Testis (tissue), 3 donors: ENCODE results near the gene LUZP1. TPM values are rescaled to one million over a fixed set of nuclear protein-coding genes. Genes with fewer than 3 reads are reported as not detected.

Source experiments
- DNase-seq: peaks from one replicate; pipeline ENCODE4 v3.0.0-alpha.2; 2019
- H3K27ac ChIP-seq, 2 donors: fragments of 200-600 bp; sonication (generic); one replicate each; pipeline ENCODE4 v1.5.1; 2019
- H3K27me3 ChIP-seq: fragments of 200-600 bp; sonication (generic); one replicate; pipeline ENCODE4 v1.5.1; 2019
- H3K36me3 ChIP-seq: fragments of 200-600 bp; sonication (generic); one replicate; pipeline ENCODE4 v1.5.1; 2017; ENCODE audit warnings: low read depth; ENCODE audit errors: missing control alignments
- H3K4me1 ChIP-seq: fragments of 200-600 bp; sonication (generic); one replicate; pipeline ENCODE4 v1.5.1; 2019
- H3K4me3 ChIP-seq, 2 donors: fragments of 200-600 bp; sonication (generic); one replicate each; pipeline ENCODE4 v1.5.1; 2017 to 2019
- H3K9me3 ChIP-seq: fragments of 200-600 bp; sonication (generic); one replicate; pipeline ENCODE4 v1.5.1; 2017
- CTCF ChIP-seq, 3 experiments: fragments of 450-650 bp in 2 of 3; fragments of 200-600 bp in 1 of 3; sonication (generic) in 1 of 3; IDR thresholded peaks; one replicate each; pipeline ENCODE4 v1.5.1; 2016 to 2019; ENCODE audit warnings: antibody characterized with exemption in 3 of 3, mild to moderate bottlenecking in 2 of 3, moderate library complexity in 1 of 3
- POLR2A ChIP-seq: fragments of 450-650 bp; IDR thresholded peaks from one replicate; pipeline ENCODE4 v1.6.1; 2017; ENCODE audit warnings: antibody characterized with exemption, mild to moderate bottlenecking, moderate library complexity
- WGBS, 2 donors: methylation state at CpG; one replicate each; pipeline ENCODE4 v1.1.5; 2018; 5-methylcytosine and 5-hydroxymethylcytosine counted together
- intact Hi-C: fragments of 100-400 bp; cut with DNase I; formaldehyde crosslinking; loops from one replicate; pipeline ENCODE4 v1.15.1; 2023; ENCODE audit warnings: low total_unique reads
- polyA plus RNA-seq: library from polyadenylated mRNA; stranded (reverse); fragments of 350-450 nt; fragmentation: Illumina TruSeq; extraction: RNeasy Lipid Tissue Mini Kit (QIAGEN cat#74804); gene quantifications from one replicate; pipeline ENCODE4 v1.2.3, GENCODE V29; 2014; ENCODE audit warnings: low read depth, low replicate concordance; ENCODE audit not compliant: insufficient read depth
- total RNA-seq, 2 donors: library from RNA; depleted of rRNA; stranded (reverse); fragments of >200 nt; gene quantifications; one replicate each; pipeline ENCODE4 v1.2.3, GENCODE V29; 2016

LUZP1 gene
- total and polyA plus RNA-seq, 3 donors from 2014 or later, result 14.4 to 36.2 (median 20.3) TPM

GRCh38 chr1:23080885-23081284 is 87.8 kb downstream of the LUZP1 start:
- Histone ChIP-seq H3K4me3 (no peak overlapping the region), H3K9me3 (no peaks in the 10 kb centered on the region), H3K27me3 (no peaks in the 10 kb centered on the region), H3K27ac (no peak overlapping the region), H3K4me1 (no peaks in the 10 kb centered on the region), H3K36me3 (no peaks in the 10 kb centered on the region)
- DNase-seq, result no peak
- TF ChIP-seq CTCF (IDR thresholded peaks at IDR 0.05) (no peak), POLR2A (no peak)
- intact Hi-C loops, result no loop called here
- 87 to 96% methylated on average over 3 of the region's 3 CpGs for WGBS, 2 donors

- no peak for DNase-seq
- Histone ChIP-seq H3K36me3 (no peaks in the 10 kb centered on the region), H3K27me3 (no peaks in the 10 kb centered on the region), H3K4me3 (no peak overlapping the region), H3K4me1 (no peaks in the 10 kb centered on the region), H3K27ac (no peak overlapping the region), H3K9me3 (no peaks in the 10 kb centered on the region)
- 93 to 94% methylated on average over 6 of the region's 6 CpGs for WGBS, 2 donors
- TF ChIP-seq CTCF (IDR thresholded peaks at IDR 0.05) (no peak), POLR2A (no peak)
- intact Hi-C loops, result no loop called here
Measured at GRCh38 chr1:23079025-23079424, 89.6 kb downstream of the LUZP1 start.

- no peaks in the 10 kb centered on the region for H3K9me3 ChIP-seq
- no peaks in the 10 kb centered on the region for H3K36me3 ChIP-seq
- no peak overlapping the region for H3K4me3 ChIP-seq
- H3K27ac ChIP-seq, result no peak overlapping the region
- no peaks in the 10 kb centered on the region for H3K27me3 ChIP-seq
- no peak for DNase-seq
- no peaks in the 10 kb centered on the region for H3K4me1 ChIP-seq
- intact Hi-C loops, result no loop called here
- TF ChIP-seq CTCF (IDR thresholded peaks at IDR 0.05) (no peak), POLR2A (no peak)
Measured at GRCh38 chr1:23074012-23074411, 94.6 kb downstream of the LUZP1 start.

GRCh38 chr1:23069675-23070074 is 99.0 kb downstream of the LUZP1 start:
- WGBS, 2 donors, result 91 to 92% methylated on average over 4 of the region's 4 CpGs
- no peak overlapping the region for H3K27ac ChIP-seq
- no peak for DNase-seq
- no peaks in the 10 kb centered on the region for H3K4me1 ChIP-seq
- intact Hi-C loops, result no loop called here
- no peaks in the 10 kb centered on the region for H3K9me3 ChIP-seq
- H3K27me3 ChIP-seq, result no peaks in the 10 kb centered on the region
- no peaks in the 10 kb centered on the region for H3K36me3 ChIP-seq
- TF ChIP-seq CTCF (IDR thresholded peaks at IDR 0.05), result no peak
- no peak for TF ChIP-seq POLR2A
- H3K4me3 ChIP-seq, result no peak overlapping the region

- Histone ChIP-seq H3K27me3 (no peaks in the 10 kb centered on the region), H3K4me1 (no peaks in the 10 kb centered on the region), H3K4me3 (no peak overlapping the region), H3K36me3 (no peaks in the 10 kb centered on the region), H3K9me3 (no peaks in the 10 kb centered on the region), H3K27ac (no peak overlapping the region)
- intact Hi-C loops, result no loop called here
- DNase-seq, result no peak
- WGBS, 2 donors, result 89 to 96% methylated on average over 2 of the region's 2 CpGs
- TF ChIP-seq POLR2A (no peak), CTCF (IDR thresholded peaks at IDR 0.05) (no peak)
Measured at GRCh38 chr1:23069149-23069548, 99.5 kb downstream of the LUZP1 start.
